Body of pancreas (tissue), 4 donors: ENCODE results near the gene RPP40. TPM values are rescaled to one million over a fixed set of nuclear protein-coding genes. Genes with fewer than 3 reads are reported as not detected.

Experiments used
- ATAC-seq: fragments of 150-250 bp; one replicate; pipeline ENCODE4 v1.9.1; 2016
- DNase-seq, 4 donors: peaks; one replicate each; pipeline ENCODE4 v3.0.0-alpha.2; 2019
- H3K27ac ChIP-seq, 4 donors: fragments of 200-600 bp; sonication (generic); 1 replicate in 3 of 4; 2 replicates in 1 of 4; pipeline versions ENCODE4 v1.5.1 to v1.6.1; 2016 to 2019; ENCODE audit warnings: mild to moderate bottlenecking in 1 of 4, mixed read lengths in 1 of 4, moderate library complexity in 1 of 4
- H3K27me3 ChIP-seq, 2 donors: fragments of 200-600 bp; sonication (generic); one replicate each; pipeline ENCODE4 v1.6.0; 2016; ENCODE audit warnings: mild to moderate bottlenecking in 1 of 2
- H3K36me3 ChIP-seq, 2 donors: fragments of 200-600 bp; sonication (generic); replicated peaks in 1 of 2; 2 replicates each; pipeline ENCODE4 v1.5.1; 2016; ENCODE audit warnings: low read depth in 2 of 2; ENCODE audit not compliant: insufficient read depth in 1 of 2
- H3K4me1 ChIP-seq: fragments of 200-600 bp; sonication (generic); one replicate; pipeline ENCODE4 v1.6.0; 2016
- H3K4me3 ChIP-seq, 2 donors: fragments of 200-600 bp; sonication (generic); 1 replicate in 1 of 2; 2 replicates in 1 of 2; pipeline ENCODE4 v1.5.1; 2016 to 2019
- H3K9me3 ChIP-seq, 3 donors: fragments of 200-600 bp; sonication (generic); 1 replicate in 2 of 3; 2 replicates in 1 of 3; pipeline ENCODE4 v1.5.1; 2016
- POLR2A ChIP-seq, 3 donors: fragments of 450-650 bp; IDR thresholded peaks; one replicate each; pipeline ENCODE4 v1.6.1; 2016; ENCODE audit warnings: antibody characterized with exemption in 3 of 3, mild to moderate bottlenecking in 2 of 3
- WGBS, 2 donors: methylation state at CpG; one replicate each; pipeline ENCODE4 v1.1.5; 2017; 5-methylcytosine and 5-hydroxymethylcytosine counted together
- intact Hi-C: fragments of 100-400 bp; cut with DNase I; formaldehyde crosslinking; loops from one replicate; pipeline ENCODE4 v1.15.1; 2023
- total RNA-seq, 2 donors: library from RNA; depleted of rRNA; stranded (reverse); fragments of >200 nt; gene quantifications; one replicate each; pipeline ENCODE4 v1.1.0, GENCODE V29; 2016
- TF ChIP-seq, protein P1 (sequence below), 7 experiments: fragments of 450-650 bp in 4 of 7; fragments of 200-600 bp in 3 of 7; sonication (generic) in 3 of 7; IDR thresholded peaks; one replicate each; pipeline ENCODE4 v1.5.1; 2016 to 2019; ENCODE audit warnings: antibody characterized with exemption in 7 of 7

The RPP40 gene
- total RNA-seq, 2 donors from 2014 or later, result 4.9 to 7.8 TPM

- H3K4me3 ChIP-seq, result no peak overlapping the region
- DNase-seq (no peak), ATAC-seq (no peak)
- WGBS, 2 donors, result 92 to 95% methylated on average over 11 of the region's 11 CpGs
- no peaks in the 10 kb centered on the region for H3K9me3 ChIP-seq
- H3K27me3 ChIP-seq, result no peaks in the 10 kb centered on the region
- TF ChIP-seq POLR2A (IDR thresholded peaks at IDR 0.05), result no peak
- TF ChIP-seq, protein P1, sequence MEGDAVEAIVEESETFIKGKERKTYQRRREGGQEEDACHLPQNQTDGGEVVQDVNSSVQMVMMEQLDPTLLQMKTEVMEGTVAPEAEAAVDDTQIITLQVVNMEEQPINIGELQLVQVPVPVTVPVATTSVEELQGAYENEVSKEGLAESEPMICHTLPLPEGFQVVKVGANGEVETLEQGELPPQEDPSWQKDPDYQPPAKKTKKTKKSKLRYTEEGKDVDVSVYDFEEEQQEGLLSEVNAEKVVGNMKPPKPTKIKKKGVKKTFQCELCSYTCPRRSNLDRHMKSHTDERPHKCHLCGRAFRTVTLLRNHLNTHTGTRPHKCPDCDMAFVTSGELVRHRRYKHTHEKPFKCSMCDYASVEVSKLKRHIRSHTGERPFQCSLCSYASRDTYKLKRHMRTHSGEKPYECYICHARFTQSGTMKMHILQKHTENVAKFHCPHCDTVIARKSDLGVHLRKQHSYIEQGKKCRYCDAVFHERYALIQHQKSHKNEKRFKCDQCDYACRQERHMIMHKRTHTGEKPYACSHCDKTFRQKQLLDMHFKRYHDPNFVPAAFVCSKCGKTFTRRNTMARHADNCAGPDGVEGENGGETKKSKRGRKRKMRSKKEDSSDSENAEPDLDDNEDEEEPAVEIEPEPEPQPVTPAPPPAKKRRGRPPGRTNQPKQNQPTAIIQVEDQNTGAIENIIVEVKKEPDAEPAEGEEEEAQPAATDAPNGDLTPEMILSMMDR (IDR thresholded peaks at IDR 0.05), result no peak
- no peaks in the 10 kb centered on the region for H3K36me3 ChIP-seq
- intact Hi-C loops, result no loop called here
- H3K27ac ChIP-seq, result no peak overlapping the region
- H3K4me1 ChIP-seq, result no peaks in the 10 kb centered on the region
Measured at GRCh38 chr6:4950076-4950475, 53.8 kb downstream of the RPP40 start.

DNA sequence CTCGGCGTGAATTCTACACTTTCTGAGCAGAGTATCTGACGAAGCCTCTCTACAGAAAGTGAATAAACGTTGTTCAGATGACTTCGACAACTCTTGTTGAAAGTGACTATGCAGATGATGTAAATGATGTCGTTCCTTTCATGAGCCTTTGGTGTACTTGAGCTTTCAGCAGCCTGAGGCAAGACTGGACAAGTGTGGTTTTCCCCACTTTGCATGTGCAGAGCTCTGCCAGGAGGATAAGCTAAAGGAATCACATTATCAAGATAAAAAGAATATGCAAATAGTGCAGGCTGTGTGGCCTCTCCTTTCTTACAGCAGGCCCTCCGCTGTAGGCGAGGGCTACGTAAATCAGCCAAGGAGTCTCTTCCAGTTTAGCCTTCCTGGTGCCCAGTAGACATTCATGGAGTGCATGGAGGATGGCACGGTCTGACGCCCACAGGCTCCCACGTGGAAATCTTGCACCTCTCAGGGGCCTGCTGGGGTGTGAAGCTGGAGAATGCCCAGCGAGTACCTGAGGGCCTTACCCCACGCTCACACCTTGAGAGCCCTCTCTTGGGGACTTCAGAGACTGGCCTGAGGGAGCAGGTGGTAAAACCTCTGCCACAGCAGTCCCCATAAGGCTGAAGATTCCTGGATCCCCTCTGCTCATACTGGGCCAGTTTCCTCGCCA lies 54.9 kb downstream of the RPP40 start:
- Histone ChIP-seq H3K36me3 (no peaks in the 10 kb centered on the region), H3K4me3 (no peak overlapping the region), H3K27me3 (no peaks in the 10 kb centered on the region), H3K9me3 (no peaks in the 10 kb centered on the region), H3K27ac (no peak overlapping the region), H3K4me1 (no peaks in the 10 kb centered on the region)
- intact Hi-C loops, result no loop called here
- WGBS, 2 donors, result 91% methylated on average over 14 to 15 of the region's 15 CpGs
- TF ChIP-seq, protein P1 (IDR thresholded peaks at IDR 0.05), result no peak
- no peak for TF ChIP-seq POLR2A (IDR thresholded peaks at IDR 0.05)
- ATAC-seq, result no peak
- DNase-seq, result no peak

DNA sequence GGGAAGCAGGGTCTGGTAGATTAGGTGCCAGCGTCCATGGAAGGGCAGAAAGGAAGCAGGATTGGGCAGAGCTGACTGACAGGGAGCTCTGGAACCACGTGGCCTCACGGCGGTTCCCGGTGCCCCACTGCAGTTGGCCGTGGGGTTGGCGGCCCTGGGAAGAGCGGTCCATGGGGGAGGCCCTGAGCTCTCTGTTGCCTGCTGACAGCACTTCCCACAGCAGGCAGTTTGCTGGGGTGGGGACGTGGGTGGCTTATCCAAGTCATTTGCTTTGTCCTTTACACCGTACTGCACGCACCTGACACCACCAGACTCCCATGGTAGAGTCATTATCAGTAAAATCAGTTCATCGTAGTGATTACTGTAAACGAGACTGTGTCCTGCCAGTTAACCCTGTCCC lies 56.1 kb downstream of the RPP40 start:
- H3K4me3 ChIP-seq, result no peak overlapping the region
- ATAC-seq (no peak), DNase-seq (no peak)
- WGBS, 2 donors, result 85 to 93% methylated on average over 11 of the region's 13 CpGs
- H3K27me3 ChIP-seq, result no peaks in the 10 kb centered on the region
- no peaks in the 10 kb centered on the region for H3K36me3 ChIP-seq
- intact Hi-C loops, result no loop called here
- no peak overlapping the region for H3K27ac ChIP-seq
- no peaks in the 10 kb centered on the region for H3K4me1 ChIP-seq
- H3K9me3 ChIP-seq, result no peaks in the 10 kb centered on the region
- TF ChIP-seq, protein P1 (IDR thresholded peaks at IDR 0.05), result no peak
- no peak for TF ChIP-seq POLR2A (IDR thresholded peaks at IDR 0.05)

DNA sequence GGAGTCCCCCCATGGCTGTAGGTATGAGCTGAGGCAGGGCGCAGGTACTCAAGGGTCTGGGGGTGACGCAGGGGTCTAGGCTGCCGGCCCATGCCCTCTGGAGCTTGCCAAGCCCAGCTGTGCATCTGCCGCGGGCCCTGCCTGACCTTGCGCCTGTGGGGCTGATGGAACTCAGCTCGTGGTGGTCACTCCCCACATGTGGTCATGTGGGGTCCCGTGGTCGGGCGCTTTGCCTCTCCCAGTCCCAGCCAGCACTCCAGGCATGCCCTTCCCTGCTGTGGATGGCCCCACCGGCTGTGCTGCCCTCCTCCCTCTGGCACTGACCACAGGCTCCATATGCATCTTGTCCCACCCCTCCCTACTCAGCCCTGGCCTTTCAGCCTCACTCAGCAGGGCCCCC lies 57.3 kb downstream of the RPP40 start:
- Histone ChIP-seq H3K27ac (no peak overlapping the region), H3K27me3 (no peaks in the 10 kb centered on the region), H3K36me3 (no peaks in the 10 kb centered on the region), H3K4me3 (no peak overlapping the region), H3K4me1 (no peaks in the 10 kb centered on the region), H3K9me3 (no peaks in the 10 kb centered on the region)
- DNase-seq, result no peak
- intact Hi-C loops, result no loop called here
- 88% methylated on average over 11 of the region's 11 CpGs; no CpG with 5 or more reads in 1 of the 2 donors for WGBS, 2 donors
- TF ChIP-seq, protein P1 (IDR thresholded peaks at IDR 0.05), result no peak
- no peak for TF ChIP-seq POLR2A (IDR thresholded peaks at IDR 0.05)
- no peak for ATAC-seq

Other genes starting within 250 kb of the RPP40 start
- gene CDYL, start 227.6 kb downstream of the RPP40 start, total RNA-seq, result 1 to 10 TPM; 6.6 to 8.0 TPM
- under 1 TPM in 1 of 2 donors, not detected in 1; 0.26 TPM for gene PPP1R3G, start 81.3 kb upstream of the RPP40 start, total RNA-seq